Effector memory CD4-positive, alpha-beta T cell (primary cell): ENCODE measurements around the gene HMG20B.

Experiments
- DNase-seq, 3 donors: peaks; one replicate each; pipeline ENCODE4 v3.0.0-alpha.2; 2020
- H3K27ac ChIP-seq: 2 replicates; pipeline ENCODE4 v1.7.0; 2013; ENCODE audit warnings: mild to moderate bottlenecking, low read length, moderate library complexity; ENCODE audit not compliant: insufficient read depth, poor library complexity, severe bottlenecking
- H3K27me3 ChIP-seq: replicated peaks from 2 replicates; pipeline ENCODE4 v1.7.0; 2013; ENCODE audit warnings: mild to moderate bottlenecking, low read length; ENCODE audit not compliant: insufficient read depth, control insufficient read depth, poor library complexity, severe bottlenecking
- H3K36me3 ChIP-seq: 2 replicates; pipeline ENCODE4 v1.7.0; 2013; ENCODE audit warnings: mild to moderate bottlenecking, low read length, moderate library complexity; ENCODE audit not compliant: control insufficient read depth, insufficient read depth
- H3K4me1 ChIP-seq: 2 replicates; pipeline ENCODE4 v1.7.0; 2013; ENCODE audit warnings: low read length, mild to moderate bottlenecking; ENCODE audit not compliant: control insufficient read depth, insufficient read depth, poor library complexity, severe bottlenecking
- H3K4me3 ChIP-seq: 2 replicates; pipeline ENCODE4 v1.7.0; 2013; ENCODE audit warnings: low read length, low read depth, mild to moderate bottlenecking; ENCODE audit not compliant: insufficient read depth, poor library complexity, severe bottlenecking
- H3K9me3 ChIP-seq: 2 replicates; pipeline ENCODE4 v1.7.0; 2013; ENCODE audit warnings: mild to moderate bottlenecking, low read length, moderate library complexity; ENCODE audit not compliant: control insufficient read depth

Gene HMG20B

GRCh38 chr19:3620817-3621547 is 48.2 kb downstream of the HMG20B start:
- Histone ChIP-seq H3K27ac (no peak overlapping the region), H3K27me3 (no peaks in the 10 kb centered on the region), H3K9me3 (no peaks in the 10 kb centered on the region), H3K4me3 (no peak overlapping the region), H3K36me3 (peaks cover 49% of the 10 kb centered on the region), H3K4me1 (peaks cover 12% of the 10 kb centered on the region)
- DNase-seq: no peak

GRCh38 chr19:3621689-3622088 is 48.9 kb downstream of the HMG20B start:
- no peak overlapping the region for H3K4me3 ChIP-seq
- no peaks in the 10 kb centered on the region for H3K9me3 ChIP-seq
- no peak overlapping the region for H3K27ac ChIP-seq
- H3K36me3 ChIP-seq: peaks cover 49% of the 10 kb centered on the region
- no peak for DNase-seq
- H3K4me1 ChIP-seq: peaks cover 15% of the 10 kb centered on the region
- no peaks in the 10 kb centered on the region for H3K27me3 ChIP-seq

- Histone ChIP-seq H3K4me1 (peaks cover 15% of the 10 kb centered on the region), H3K9me3 (no peaks in the 10 kb centered on the region), H3K27me3 (no peaks in the 10 kb centered on the region), H3K27ac (no peak overlapping the region), H3K36me3 (peaks cover 46% of the 10 kb centered on the region), H3K4me3 (no peak overlapping the region)
- no peak for DNase-seq
These were observed 49.5 kb downstream of the HMG20B start for GRCh38 chr19:3622224-3622623.

GRCh38 chr19:3623716-3624115 is 51.0 kb downstream of the HMG20B start:
- Histone ChIP-seq H3K27me3 (no peaks in the 10 kb centered on the region), H3K4me3 (no peak overlapping the region), H3K36me3 (peaks cover 39% of the 10 kb centered on the region), H3K4me1 (peaks cover 15% of the 10 kb centered on the region), H3K9me3 (no peaks in the 10 kb centered on the region), H3K27ac (no peak overlapping the region)
- no peak for DNase-seq

GRCh38 chr19:3625996-3626472 is 53.3 kb downstream of the HMG20B start:
- H3K27ac ChIP-seq: peak overlapping the region; percentile 90
- H3K4me3 ChIP-seq: peak overlapping the region; percentile 84
- peaks cover 19% of the 10 kb centered on the region for H3K36me3 ChIP-seq
- no peak for DNase-seq
- no peaks in the 10 kb centered on the region for H3K27me3 ChIP-seq
- no peaks in the 10 kb centered on the region for H3K9me3 ChIP-seq
- peaks cover 15% of the 10 kb centered on the region for H3K4me1 ChIP-seq

GRCh38 chr19:3626473-3627350 is 54.0 kb downstream of the HMG20B start, which contains the start of gene CACTIN:
TSS of gene CACTIN (minus strand) at chr19:3626790. CDS start at chr19:3626762, 28 bp downstream.
- H3K9me3 ChIP-seq: no peaks in the 10 kb centered on the region
- H3K27ac ChIP-seq: peak within 1 kb of the TSS; percentile 90
- no peaks in the 10 kb centered on the region for H3K27me3 ChIP-seq
- H3K4me1 ChIP-seq: peaks cover 15% of the 10 kb centered on the region
- DNase-seq: peak; percentile 97
- H3K36me3 ChIP-seq: peaks cover 12% of the 10 kb centered on the region
- peak within 1 kb of the TSS; percentile 84 for H3K4me3 ChIP-seq

- no peak overlapping the region for H3K4me3 ChIP-seq
These were observed 54.6 kb downstream of the HMG20B start for GRCh38 chr19:3627351-3627723.

More at GRCh38 chr19:3627351-3627723, 54.6 kb downstream of the HMG20B start:
- Histone ChIP-seq H3K36me3 (peaks cover 7% of the 10 kb centered on the region), H3K9me3 (no peaks in the 10 kb centered on the region), H3K4me1 (peaks cover 15% of the 10 kb centered on the region), H3K27me3 (no peaks in the 10 kb centered on the region), H3K27ac (no peak overlapping the region)
- no peak for DNase-seq
